HepG2 (cell line): ENCODE measurements around the gene DGUOK. TPM values are rescaled to one million over a fixed set of nuclear protein-coding genes. Genes with fewer than 3 reads are reported as not detected.

Experiments
- PAWR ChIP-seq: sonication (generic); formaldehyde crosslinking; IDR thresholded peaks from 2 replicates; pipeline ENCODE4 v1.4.0; 2020; ENCODE audit warnings: missing genetic modification reagents, mild to moderate bottlenecking, borderline replicate concordance
- POGK ChIP-seq: sonication (generic); formaldehyde crosslinking; conservative IDR thresholded peaks from 2 replicates; pipeline ENCODE4 v1.8.0; 2022; ENCODE audit warnings: mild to moderate bottlenecking, moderate library complexity, missing genetic modification reagents
- ZNF280D ChIP-seq: sonication (generic); formaldehyde crosslinking; IDR thresholded peaks from 2 replicates; pipeline ENCODE4 v1.5.1; 2020; ENCODE audit warnings: mild to moderate bottlenecking, missing genetic modification reagents
- ZNF30 ChIP-seq: sonication (generic); formaldehyde crosslinking; IDR thresholded peaks from 2 replicates; pipeline ENCODE4 v1.5.0; 2020; ENCODE audit warnings: mild to moderate bottlenecking, missing genetic modification reagents
- ZNF430 ChIP-seq: sonication (generic); formaldehyde crosslinking; IDR thresholded peaks from 2 replicates; pipeline ENCODE4 v1.9.0; 2021; ENCODE audit warnings: mild to moderate bottlenecking, missing genetic modification reagents
- ZNF704 ChIP-seq: sonication (generic); formaldehyde crosslinking; IDR thresholded peaks from 2 replicates; pipeline ENCODE4 v1.8.1; 2023; ENCODE audit warnings: mild to moderate bottlenecking, inconsistent platforms, moderate library complexity, missing genetic modification reagents, borderline replicate concordance
- polyA plus RNA-seq, 8 experiments: library from polyadenylated mRNA; depleted of rRNA in 3 of 8; stranded (reverse) in 7 of 8; unstranded in 1 of 8; fragments of >200 nt; fragmentation: Illumina TruSeq in 4 of 8; extraction: Trizol in 4 of 8; gene quantifications; 2 replicates each; pipeline versions ENCODE4 v1.2.1 to v1.2.3, GENCODE V29; 2011 to 2016; ENCODE audit warnings: low read depth in 4 of 8, missing spikeins in 1 of 8, mixed read lengths in 1 of 8; ENCODE audit not compliant: insufficient read depth in 1 of 8
- total RNA-seq, 5 experiments: library from RNA; depleted of rRNA; stranded (reverse); fragments of >200 nt; fragmentation: Illumina TruSeq; extraction: Trizol; gene quantifications; 2 replicates each; pipeline ENCODE4 v1.2.3, GENCODE V29; 2016; ENCODE audit warnings: low read depth in 1 of 5

DGUOK gene
- total and polyA plus RNA-seq, 2 of the 13 experiments (the other 11 are each of a cell fraction or from before 2014, with no cell fraction given): 105 to 137 TPM

GRCh38 chr2:74001121-74001520 is 74.4 kb downstream of the DGUOK start (continued):
- TF ChIP-seq ZNF280D (CRISPR knock-in tag) (no peak), ZNF430 (CRISPR knock-in tag) (no peak), ZNF704 (CRISPR knock-in tag) (no peak), PAWR (no peak), POGK (CRISPR knock-in tag) (no peak), ZNF30 (CRISPR knock-in tag) (no peak)
